Vagina (tissue), 2 donors: Measurements from ENCODE around the gene LAMB2. TPM values are rescaled to one million over a fixed set of nuclear protein-coding genes. Genes with fewer than 3 reads are reported as not detected.

Experiments
- DNase-seq, 2 donors: peaks; one replicate each; pipeline ENCODE4 v3.0.0-alpha.2; 2017; ENCODE audit errors: extremely low spot score in 2 of 2
- H3K27ac ChIP-seq: fragments of 200-600 bp; sonication (generic); one replicate; pipeline ENCODE4 v1.5.1; 2019
- H3K27me3 ChIP-seq: fragments of 200-600 bp; sonication (generic); one replicate; pipeline ENCODE4 v1.5.1; 2019
- H3K36me3 ChIP-seq, 2 donors: fragments of 200-600 bp; sonication (generic); one replicate each; pipeline ENCODE4 v1.5.1; 2017 to 2019
- H3K4me1 ChIP-seq: fragments of 200-600 bp; sonication (generic); one replicate; pipeline ENCODE4 v1.5.1; 2019
- H3K4me3 ChIP-seq, 2 donors: fragments of 200-600 bp; sonication (generic); 1 replicate in 1 of 2; 2 replicates in 1 of 2; pipeline ENCODE4 v1.5.1; 2016 to 2019
- H3K9me3 ChIP-seq: fragments of 200-600 bp; sonication (generic); one replicate; pipeline ENCODE4 v1.5.1; 2019
- POLR2A ChIP-seq, 2 donors: fragments of 450-650 bp; IDR thresholded peaks; one replicate each; pipeline ENCODE4 v1.6.1; 2017; ENCODE audit warnings: antibody characterized with exemption in 2 of 2, mild to moderate bottlenecking in 2 of 2, moderate library complexity in 2 of 2
- POLR2AphosphoS5 ChIP-seq, 2 donors: sonication (generic); formaldehyde crosslinking; IDR thresholded peaks; one replicate each; pipeline ENCODE4 v1.9.0; 2017; ENCODE audit warnings: antibody characterized with exemption in 2 of 2, mild to moderate bottlenecking in 2 of 2, low read depth in 1 of 2; ENCODE audit not compliant: insufficient read depth in 1 of 2
- intact Hi-C: fragments of 100-400 bp; cut with DNase I; formaldehyde crosslinking; loops from one replicate; pipeline ENCODE4 v1.15.1; 2023
- microRNA-seq: library from miRNA; unstranded; fragments of <30 nt; microRNA quantifications from one replicate; pipeline ENCODE4, GENCODE V29; 2017; ENCODE audit warnings: borderline number of aligned reads, borderline replicate concordance
- small RNA-seq: library from RNA; depleted of rRNA; stranded (forward); fragments of <200 nt; gene quantifications from one replicate; pipeline ENCODE3, GENCODE V24; 2016
- total RNA-seq: library from RNA; depleted of rRNA; stranded (reverse); fragments of >200 nt; gene quantifications from one replicate; pipeline ENCODE4 v1.2.3, GENCODE V29; 2016
- TF ChIP-seq, protein P1 (sequence below), 3 experiments: fragments of 450-650 bp in 2 of 3; fragments of 200-600 bp in 1 of 3; sonication (generic) in 1 of 3; IDR thresholded peaks; one replicate each; pipeline ENCODE4 v1.5.1; 2017 to 2019; ENCODE audit warnings: antibody characterized with exemption in 3 of 3, mild to moderate bottlenecking in 2 of 3, moderate library complexity in 2 of 3

LAMB2 gene
- total RNA-seq, 1 donor from 2014 or later: 526 TPM

DNA sequence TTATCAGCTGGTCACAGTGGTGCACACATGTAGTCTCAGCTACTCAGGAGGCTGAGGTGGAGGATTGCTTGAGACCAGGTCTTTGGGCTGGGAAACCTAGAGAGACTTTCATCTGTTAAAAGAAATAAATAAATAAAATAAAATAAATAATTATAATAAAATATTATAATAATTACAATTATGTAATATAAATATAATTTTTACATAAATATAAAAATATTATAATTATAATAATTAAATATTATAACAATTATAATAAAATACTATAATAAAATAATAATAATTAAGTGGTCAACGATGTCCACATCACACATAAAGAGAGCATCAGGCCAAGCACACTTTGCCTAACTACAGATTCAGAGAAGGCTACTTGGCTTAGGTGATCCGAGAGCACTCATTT lies 53.6 kb downstream of the LAMB2 start:
- TF ChIP-seq POLR2A (IDR thresholded peaks at IDR 0.05) (no peak), POLR2AphosphoS5 (IDR thresholded peaks at IDR 0.05; ENCODE audit: insufficient read depth in 1 of 2, low read depth in 1 of 2) (no peak)
- TF ChIP-seq, protein P1, sequence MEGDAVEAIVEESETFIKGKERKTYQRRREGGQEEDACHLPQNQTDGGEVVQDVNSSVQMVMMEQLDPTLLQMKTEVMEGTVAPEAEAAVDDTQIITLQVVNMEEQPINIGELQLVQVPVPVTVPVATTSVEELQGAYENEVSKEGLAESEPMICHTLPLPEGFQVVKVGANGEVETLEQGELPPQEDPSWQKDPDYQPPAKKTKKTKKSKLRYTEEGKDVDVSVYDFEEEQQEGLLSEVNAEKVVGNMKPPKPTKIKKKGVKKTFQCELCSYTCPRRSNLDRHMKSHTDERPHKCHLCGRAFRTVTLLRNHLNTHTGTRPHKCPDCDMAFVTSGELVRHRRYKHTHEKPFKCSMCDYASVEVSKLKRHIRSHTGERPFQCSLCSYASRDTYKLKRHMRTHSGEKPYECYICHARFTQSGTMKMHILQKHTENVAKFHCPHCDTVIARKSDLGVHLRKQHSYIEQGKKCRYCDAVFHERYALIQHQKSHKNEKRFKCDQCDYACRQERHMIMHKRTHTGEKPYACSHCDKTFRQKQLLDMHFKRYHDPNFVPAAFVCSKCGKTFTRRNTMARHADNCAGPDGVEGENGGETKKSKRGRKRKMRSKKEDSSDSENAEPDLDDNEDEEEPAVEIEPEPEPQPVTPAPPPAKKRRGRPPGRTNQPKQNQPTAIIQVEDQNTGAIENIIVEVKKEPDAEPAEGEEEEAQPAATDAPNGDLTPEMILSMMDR (IDR thresholded peaks at IDR 0.05): no peak
- no peak overlapping the region for H3K27ac ChIP-seq
- intact Hi-C loops: no loop called here
- H3K36me3 ChIP-seq: peaks cover 0 to 32% of the 10 kb centered on the region in 2 donors
- no peak overlapping the region for H3K4me3 ChIP-seq
- H3K27me3 ChIP-seq: no peaks in the 10 kb centered on the region
- no peaks in the 10 kb centered on the region for H3K9me3 ChIP-seq
- peaks cover 13% of the 10 kb centered on the region for H3K4me1 ChIP-seq
- no peak for DNase-seq

DNA sequence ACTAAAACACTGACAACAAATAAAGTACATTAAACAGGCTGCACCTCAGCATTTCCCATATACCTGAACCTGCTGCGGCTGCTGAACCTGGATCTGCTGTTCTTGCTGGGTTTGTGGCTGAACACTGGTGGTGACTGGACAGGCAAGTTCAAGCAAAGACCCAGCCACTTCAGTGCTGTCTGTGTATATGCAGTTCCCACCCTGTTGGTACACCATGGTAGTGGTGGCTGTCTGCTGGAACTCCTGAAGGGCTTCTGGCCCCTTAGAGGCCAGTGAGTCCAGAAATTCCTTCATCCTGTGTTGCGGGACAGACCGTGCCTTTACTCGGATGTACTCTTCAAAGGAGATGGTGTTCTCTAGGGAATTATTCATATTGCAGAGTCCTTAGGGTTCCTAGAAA lies 56.2 kb downstream of the LAMB2 start:
- intact Hi-C loops: no loop called here
- H3K27ac ChIP-seq: no peak overlapping the region
- no peak for TF ChIP-seq POLR2A (IDR thresholded peaks at IDR 0.05)
- TF ChIP-seq, protein P1 (IDR thresholded peaks at IDR 0.05): no peak
- H3K27me3 ChIP-seq: no peaks in the 10 kb centered on the region
- peaks cover 0 to 58% of the 10 kb centered on the region in 2 donors for H3K36me3 ChIP-seq
- DNase-seq: no peak
- no peak overlapping the region for H3K4me3 ChIP-seq
- H3K9me3 ChIP-seq: no peaks in the 10 kb centered on the region
- peaks cover 7% of the 10 kb centered on the region for H3K4me1 ChIP-seq

- peaks cover 0 to 63% of the 10 kb centered on the region in 2 donors for H3K36me3 ChIP-seq
- no peak for DNase-seq
- no peak overlapping the region for H3K4me3 ChIP-seq
Observed at GRCh38 chr3:49076116-49076515, 56.7 kb downstream of the LAMB2 start.

More at GRCh38 chr3:49076116-49076515, 56.7 kb downstream of the LAMB2 start:
- H3K4me1 ChIP-seq: peaks cover 2% of the 10 kb centered on the region
- TF ChIP-seq POLR2AphosphoS5 (IDR thresholded peaks at IDR 0.05; ENCODE audit: insufficient read depth in 1 of 2, low read depth in 1 of 2): no peak
- no peak for TF ChIP-seq POLR2A (IDR thresholded peaks at IDR 0.05)
- TF ChIP-seq, protein P1 (IDR thresholded peaks at IDR 0.05): no peak
- H3K27me3 ChIP-seq: no peaks in the 10 kb centered on the region
- no peaks in the 10 kb centered on the region for H3K9me3 ChIP-seq
- no peak overlapping the region for H3K27ac ChIP-seq
- intact Hi-C loops: no loop called here

Small RNAs within 50 kb of the gene (microRNA-seq; reads per million reads assigned to microRNA genes)
- gene MIR6890: not detected

Small RNAs within 50 kb of the gene (small RNA-seq; reads per million reads assigned to genes)
- gene RN7SL182P: not detected

Other genes with a start within 250 kb of the LAMB2 start
- 24.1 TPM for gene SLC25A20, start 234.2 kb downstream of the LAMB2 start, total RNA-seq
- gene ARIH2, start 214.2 kb downstream of the LAMB2 start, total RNA-seq: 59.4 TPM
- gene P4HTM, start 142.8 kb downstream of the LAMB2 start, total RNA-seq: 43.5 TPM
- 109 TPM for gene WDR6, start 125.7 kb downstream of the LAMB2 start, total RNA-seq
- 35.4 TPM for gene DALRD3, start 114.5 kb downstream of the LAMB2 start, total RNA-seq
- gene NDUFAF3, start 110.9 kb downstream of the LAMB2 start, total RNA-seq: 91.3 TPM
- gene IMPDH2, start 103.7 kb downstream of the LAMB2 start, total RNA-seq: 185 TPM
- 124 TPM for gene QRICH1, start 39.0 kb downstream of the LAMB2 start, total RNA-seq
- gene QARS1, start 28.3 kb downstream of the LAMB2 start, total RNA-seq: 223 TPM
- gene USP19, start 12.2 kb downstream of the LAMB2 start, total RNA-seq: 59.9 TPM
- 30.4 TPM for gene CCDC71, start 33.3 kb upstream of the LAMB2 start, total RNA-seq
- 43.7 TPM for gene KLHDC8B, start 38.5 kb upstream of the LAMB2 start, total RNA-seq
- 17.9 TPM for gene C3orf62, start 144.2 kb upstream of the LAMB2 start, total RNA-seq
- gene USP4, start 207.0 kb upstream of the LAMB2 start, total RNA-seq: 45.2 TPM
- 326 TPM for gene GPX1, start 225.3 kb upstream of the LAMB2 start, total RNA-seq